H9 (cell line): ENCODE results near the gene SRPX. TPM values are rescaled to one million over a fixed set of nuclear protein-coding genes. Genes with fewer than 3 reads are reported as not detected.

Experiments used
- DNase-seq: peaks from one replicate; pipeline ENCODE4 v3.0.0-alpha.2; 2017
- H2AFZ ChIP-seq: one replicate; pipeline ENCODE4 v1.6.1; 2013; ENCODE audit warnings: mild to moderate bottlenecking, low read length, control low read depth, moderate library complexity
- H2AK5ac ChIP-seq: 2 replicates; pipeline ENCODE4 v1.6.1; 2013; ENCODE audit warnings: low read length, control low read depth, mixed read lengths; ENCODE audit not compliant: insufficient read length
- H2BK120ac ChIP-seq: one replicate; pipeline ENCODE4 v1.6.1; 2013; ENCODE audit warnings: low read depth, mild to moderate bottlenecking, low read length, control low read depth, inconsistent platforms; ENCODE audit not compliant: poor library complexity, severe bottlenecking
- H2BK12ac ChIP-seq: 2 replicates; pipeline ENCODE4 v1.6.1; 2013; ENCODE audit warnings: low read length, control low read depth, mixed read lengths, low read depth; ENCODE audit not compliant: insufficient read length
- H2BK15ac ChIP-seq: 2 replicates; pipeline ENCODE4 v1.6.1; 2013; ENCODE audit warnings: low read depth, low read length, control low read depth
- H2BK20ac ChIP-seq: one replicate; pipeline ENCODE4 v1.6.1; 2013; ENCODE audit warnings: low read depth, mild to moderate bottlenecking, low read length, control low read depth, inconsistent platforms; ENCODE audit not compliant: poor library complexity, severe bottlenecking
- H2BK5ac ChIP-seq: 2 replicates; pipeline ENCODE4 v1.6.1; 2013; ENCODE audit warnings: low read length, control low read depth, mixed read lengths; ENCODE audit not compliant: insufficient read length
- H3K14ac ChIP-seq: 2 replicates; pipeline ENCODE4 v1.6.1; 2013; ENCODE audit warnings: low read length, control low read depth; ENCODE audit not compliant: insufficient read depth
- H3K18ac ChIP-seq: 2 replicates; pipeline ENCODE4 v1.6.1; 2013; ENCODE audit warnings: low read depth, mild to moderate bottlenecking, mixed read lengths, low read length, control low read depth; ENCODE audit not compliant: insufficient read length
- H3K23ac ChIP-seq: 2 replicates; pipeline ENCODE4 v1.6.1; 2013; ENCODE audit warnings: low read length, control low read depth, mixed read lengths, low read depth; ENCODE audit not compliant: insufficient read length
- H3K23me2 ChIP-seq: 2 replicates; pipeline ENCODE4 v1.6.1; 2013; ENCODE audit warnings: low read depth, mild to moderate bottlenecking, mixed read lengths, low read length, control low read depth; ENCODE audit not compliant: insufficient read length, poor library complexity, severe bottlenecking
- H3K27ac ChIP-seq: 2 replicates; pipeline ENCODE4 v1.5.1; 2013; ENCODE audit warnings: low read length, control low read depth, mixed read lengths, low read depth; ENCODE audit not compliant: insufficient read length
- H3K27me3 ChIP-seq: 2 replicates; pipeline ENCODE4 v1.6.1; 2013; ENCODE audit warnings: low read length, control low read depth, inconsistent platforms; ENCODE audit not compliant: insufficient read depth
- H3K4ac ChIP-seq: 2 replicates; pipeline ENCODE4 v1.6.1; 2013; ENCODE audit warnings: low read depth, mild to moderate bottlenecking, control low read depth, inconsistent platforms, low read length, moderate library complexity
- H3K4me1 ChIP-seq: 2 replicates; pipeline ENCODE4 v1.6.1; 2013; ENCODE audit warnings: low read length, control low read depth, inconsistent platforms; ENCODE audit not compliant: insufficient read depth
- H3K4me2 ChIP-seq: 2 replicates; pipeline ENCODE4 v1.6.1; 2013; ENCODE audit warnings: low read length, control low read depth, mixed read lengths; ENCODE audit not compliant: insufficient read length, insufficient read depth
- H3K56ac ChIP-seq: 2 replicates; pipeline ENCODE4 v1.6.1; 2013; ENCODE audit warnings: low read depth, mild to moderate bottlenecking, mixed read lengths, low read length, control low read depth; ENCODE audit not compliant: insufficient read length
- H3K79me1 ChIP-seq: 2 replicates; pipeline ENCODE4 v1.6.1; 2013; ENCODE audit warnings: low read depth, mild to moderate bottlenecking, moderate library complexity, low read length, control low read depth, inconsistent platforms; ENCODE audit not compliant: insufficient read depth, poor library complexity, severe bottlenecking
- H3K79me2 ChIP-seq: 2 replicates; pipeline ENCODE4 v1.6.1; 2013; ENCODE audit warnings: low read length, control low read depth, inconsistent platforms; ENCODE audit not compliant: insufficient read depth
- H3K9ac ChIP-seq: 2 replicates; pipeline ENCODE4 v1.6.1; 2013; ENCODE audit warnings: low read length, control low read depth, mixed read lengths; ENCODE audit not compliant: insufficient read length; ENCODE audit errors: extremely low read depth
- H3K9me3 ChIP-seq: one replicate; pipeline ENCODE4 v1.6.1; 2013; ENCODE audit warnings: low read depth, low read length, inconsistent platforms; ENCODE audit not compliant: control insufficient read depth
- H3T11ph ChIP-seq: one replicate; pipeline ENCODE4 v1.6.1; 2013; ENCODE audit warnings: mild to moderate bottlenecking, low read length, control low read depth, inconsistent platforms
- H4K20me1 ChIP-seq: one replicate; pipeline ENCODE4 v1.6.1; 2013; ENCODE audit not compliant: control insufficient read depth, insufficient read length, insufficient read depth
- H4K5ac ChIP-seq: 2 replicates; pipeline ENCODE4 v1.6.1; 2013; ENCODE audit warnings: low read depth, mild to moderate bottlenecking, mixed read lengths, low read length, control low read depth; ENCODE audit not compliant: insufficient read length
- H4K8ac ChIP-seq: replicated peaks from 2 replicates; pipeline ENCODE4 v1.6.1; 2013; ENCODE audit warnings: low read length, control low read depth, mixed read lengths, low read depth; ENCODE audit not compliant: insufficient read length
- H4K91ac ChIP-seq: 2 replicates; pipeline ENCODE4 v1.6.1; 2013; ENCODE audit warnings: low read depth, mild to moderate bottlenecking, moderate library complexity, mixed read lengths, low read length, control low read depth; ENCODE audit not compliant: insufficient read length
- H3K27ac Mint-ChIP-seq, 3 experiments: 2 replicates in 2 of 3; 3 replicates in 1 of 3; pipeline ENCODE4 v1.8.0; 2020 to 2021; ENCODE audit warnings: mixed read lengths in 3 of 3, mild to moderate bottlenecking in 1 of 3, moderate library complexity in 1 of 3
- H3K27me3 Mint-ChIP-seq: 2 replicates; pipeline ENCODE4 v1.8.0; 2021; ENCODE audit warnings: low read depth, mild to moderate bottlenecking, moderate library complexity, mixed read lengths
- H3K36me3 Mint-ChIP-seq, 3 experiments: 2 replicates in 2 of 3; 3 replicates in 1 of 3; pipeline ENCODE4 v1.8.0; 2020 to 2021; ENCODE audit warnings: low read depth in 3 of 3, mixed read lengths in 3 of 3; ENCODE audit not compliant: insufficient read depth in 1 of 3
- H3K4me1 Mint-ChIP-seq, 2 experiments: 2 replicates each; pipeline ENCODE4 v1.8.0; 2020; ENCODE audit warnings: mixed read lengths in 2 of 2
- H3K4me3 Mint-ChIP-seq, 2 experiments: 2 replicates in 1 of 2; 3 replicates in 1 of 2; pipeline ENCODE4 v1.8.0; 2020 to 2021; ENCODE audit warnings: mild to moderate bottlenecking in 2 of 2, mixed read lengths in 2 of 2, moderate library complexity in 1 of 2
- H3K9me3 Mint-ChIP-seq, 2 experiments: 2 replicates in 1 of 2; 3 replicates in 1 of 2; pipeline ENCODE4 v1.8.0; 2020; ENCODE audit warnings: mild to moderate bottlenecking in 2 of 2, mixed read lengths in 2 of 2, moderate library complexity in 1 of 2
- CTCF ChIP-seq: fragments of 200-600 bp; sonication (generic); conservative IDR thresholded peaks from 3 replicates; pipeline ENCODE4 v1.8.0; 2021; ENCODE audit warnings: antibody characterized with exemption, mild to moderate bottlenecking
- WGBS: extraction: QIAGEN DNeasy Blood & Tissue Kit; methylation state at CpG from one replicate; pipeline ENCODE4 v1.1.7; 2013; ENCODE audit warnings: missing lambda C conversion rate, low lambda C conversion rate, mixed read lengths; ENCODE audit not compliant: insufficient read length; ENCODE audit errors: extremely low coverage; 5-methylcytosine and 5-hydroxymethylcytosine counted together
- total RNA-seq: library from RNA; stranded (reverse); gene quantifications from 2 replicates; pipeline ENCODE4 v1.2.1, GENCODE V29; 2021

The SRPX gene
- total RNA-seq, 1 experiment from 2014 or later = 2.8 TPM

GRCh38 chrX:38124000-38124399 is 96.7 kb downstream of the SRPX start:
- Histone ChIP-seq H2BK20ac (no peak overlapping the region), H3K27me3 (no peaks in the 10 kb centered on the region), H3K56ac (no peak overlapping the region), H2BK15ac (no peak overlapping the region), H3K18ac (no peak overlapping the region), H3K4ac (no peak overlapping the region), H3K79me2 (no peaks in the 10 kb centered on the region), H2AK5ac (no peak overlapping the region), H3K27ac (no peak overlapping the region), H2AFZ (no peak overlapping the region), H3K79me1 (no peaks in the 10 kb centered on the region), H4K91ac (no peak overlapping the region), H3K4me2 (no peak overlapping the region), H2BK5ac (no peak overlapping the region), H3K23me2 (no peaks in the 10 kb centered on the region), H2BK12ac (no peak overlapping the region), H3K9ac (no peak overlapping the region), H3K23ac (no peak overlapping the region), H2BK120ac (no peak overlapping the region), H4K20me1 (peaks cover 3% of the 10 kb centered on the region), H4K5ac (no peak overlapping the region), H4K8ac (no peak overlapping the region), H3K9me3 (no peaks in the 10 kb centered on the region), H3K14ac (no peak overlapping the region), H3T11ph (no peak overlapping the region), H3K4me1 (no peaks in the 10 kb centered on the region)
- Mint-ChIP-seq H3K27ac (no peak overlapping the region), H3K36me3 (no peaks in the 10 kb centered on the region), H3K4me1 (no peaks in the 10 kb centered on the region), H3K4me3 (no peak overlapping the region), H3K9me3 (peaks cover 37 to 52% of the 10 kb centered on the region in 2 experiments), H3K27me3 (no peaks in the 10 kb centered on the region)
- DNase-seq = no peak
- TF ChIP-seq CTCF = no peak
- WGBS = no CpG with 5 or more reads among the region's 1 CpG
